ENCODE measurements around the gene EDIL3. TPM values are rescaled to one million over a fixed set of nuclear protein-coding genes. Genes with fewer than 3 reads are reported as not detected.

Gene EDIL3
- total and polyA plus RNA-seq, 10 of the 15 experiments (the other 5 are each of a cell fraction or from before 2014, with no cell fraction given): 0.01 to 0.62 (median 0.20) TPM

- TF ChIP-seq BCLAF1 (IDR thresholded peaks at IDR 0.05) (no peak), CEBPZ (IDR thresholded peaks at IDR 0.05; ENCODE audit: low read depth, low read length) (no peak), ETV6 (conservative IDR thresholded peaks at IDR 0.05 in 1 of 2, IDR thresholded peaks at IDR 0.05 in 1 of 2; ENCODE audit: borderline replicate concordance in 1 of 2, low read depth in 1 of 2) (no peak), SUPT20H (IDR thresholded peaks at IDR 0.05; ENCODE audit: borderline replicate concordance, control insufficient read depth, low read depth, low read length) (no peak), POLR2AphosphoS5 (IDR thresholded peaks at IDR 0.05; ENCODE audit: low read length) (no peak), YY1 (IDR thresholded peaks at IDR 0.05; ENCODE audit: low read depth, low read length) (no peak), CBX3 (IDR thresholded peaks at IDR 0.05; ENCODE audit: borderline replicate concordance, low read depth) (no peak), HDAC2 (IDR thresholded peaks at IDR 0.05) (no peak)
These were observed 420.4 kb downstream of the EDIL3 start (continued) for GRCh38 chr5:83964271-83964670.
